GM19043 (cell line): ENCODE data around the gene TRMT11.
"Not testable (repeated sequence)": the region's sequence is repeated elsewhere in the genome, so short reads cannot be mapped to it uniquely, and the experiment has no call there.

Experiments
- ATAC-seq: cut with Tn5 transposase; IDR thresholded peaks from one replicate; pipeline ENCODE4 v1.9.1; 2021; ENCODE audit warnings: low read depth; ENCODE audit not compliant: unreplicated experiment

TRMT11 gene

DNA sequence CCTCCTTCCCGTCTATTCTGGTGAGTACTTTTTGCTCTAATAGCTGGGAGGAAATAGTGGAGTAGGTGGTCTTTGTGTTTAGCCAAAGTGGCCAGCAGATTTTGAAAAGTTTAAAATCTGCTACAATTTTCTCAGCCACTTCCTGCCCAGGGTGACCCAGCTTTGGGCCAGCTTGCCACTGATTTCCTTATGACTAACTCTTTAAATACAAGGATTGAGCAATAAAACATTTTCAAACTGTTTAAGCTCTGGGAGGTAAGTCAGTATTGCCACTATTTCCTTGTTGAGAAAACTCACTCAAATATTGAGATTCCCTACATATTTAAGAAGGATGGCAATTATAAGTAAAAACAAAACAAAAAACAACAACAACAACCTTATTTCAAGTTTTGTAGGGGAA is 54.5 kb downstream of the TRMT11 start:
- ATAC-seq, result no peak

DNA sequence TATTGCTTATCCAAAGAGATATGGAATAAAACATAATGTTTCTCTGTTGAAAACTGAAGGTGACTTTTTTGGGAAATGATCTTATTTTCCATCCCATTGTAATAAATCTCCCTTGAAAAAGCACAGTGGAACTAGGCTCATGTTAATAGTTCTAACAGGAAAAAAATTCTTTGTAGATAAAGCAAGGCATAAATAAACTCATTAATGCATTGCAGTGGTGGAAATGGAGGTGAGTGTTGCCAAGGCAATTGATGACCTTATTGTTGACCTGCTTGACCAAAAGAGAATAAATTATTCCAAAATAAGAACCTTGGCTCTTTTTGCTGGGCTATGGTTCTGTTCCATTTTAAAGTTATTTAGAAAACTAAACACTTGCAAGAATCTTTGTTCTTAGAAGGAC is 55.2 kb downstream of the TRMT11 start:
- no peak for ATAC-seq

DNA sequence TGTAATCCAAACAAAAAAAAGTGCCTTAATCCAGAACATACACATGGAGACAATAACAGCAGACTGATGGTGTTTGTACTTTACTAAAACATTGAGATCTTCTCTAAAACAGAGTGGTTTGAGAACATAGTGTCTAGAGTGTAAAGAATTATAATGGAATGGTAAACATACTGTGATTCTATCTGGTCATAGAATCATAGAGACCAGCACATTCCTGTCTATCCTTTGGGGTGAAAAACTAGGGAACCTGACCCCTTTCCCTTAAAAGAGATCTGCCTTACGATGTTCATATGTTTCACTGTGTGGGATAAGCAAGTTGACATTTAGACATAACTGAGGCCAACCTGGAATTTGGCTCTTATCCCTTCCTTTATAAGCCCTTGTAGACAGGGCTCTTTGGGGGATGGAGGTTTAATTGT is 55.7 kb downstream of the TRMT11 start:
- no peak for ATAC-seq

DNA sequence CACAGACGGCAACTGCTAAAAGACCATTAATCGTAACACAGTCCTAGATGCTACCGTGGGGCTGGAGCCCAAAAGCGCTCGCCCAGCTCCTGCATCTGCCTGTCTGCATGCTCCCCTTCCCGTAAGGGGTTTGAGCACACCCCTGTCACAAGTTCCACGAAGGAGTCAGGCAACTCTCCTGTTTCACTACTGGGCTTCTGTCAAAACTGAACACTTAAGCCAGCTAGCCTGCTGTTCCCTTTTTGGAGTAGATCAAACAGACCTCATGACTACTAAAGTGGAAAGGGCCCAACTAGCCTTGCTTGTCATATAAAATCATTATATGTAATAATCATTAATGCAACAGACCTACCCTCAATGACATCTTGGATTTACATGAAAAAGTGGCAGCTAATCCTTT is 61.3 kb downstream of the TRMT11 start:
- ATAC-seq, result no peak

DNA sequence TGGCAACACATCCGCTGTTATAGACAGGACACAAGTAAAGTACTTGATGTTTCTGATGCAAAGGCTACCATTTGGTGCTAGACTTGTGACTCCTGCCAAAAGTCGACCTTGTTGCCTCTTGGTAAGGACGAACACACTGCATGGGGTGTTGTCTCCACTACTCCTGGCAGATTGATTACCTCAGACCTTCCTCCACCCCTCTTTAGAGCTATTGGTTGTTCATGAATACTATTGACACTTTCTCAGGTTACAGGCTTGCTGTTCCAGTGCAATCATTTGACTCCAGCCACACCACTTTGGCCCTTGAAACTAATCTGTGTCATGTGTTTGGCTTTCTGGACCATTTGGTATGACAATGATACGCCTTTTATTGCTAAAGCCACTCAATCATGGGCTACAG is 62.3 kb downstream of the TRMT11 start:
- no peak for ATAC-seq

DNA sequence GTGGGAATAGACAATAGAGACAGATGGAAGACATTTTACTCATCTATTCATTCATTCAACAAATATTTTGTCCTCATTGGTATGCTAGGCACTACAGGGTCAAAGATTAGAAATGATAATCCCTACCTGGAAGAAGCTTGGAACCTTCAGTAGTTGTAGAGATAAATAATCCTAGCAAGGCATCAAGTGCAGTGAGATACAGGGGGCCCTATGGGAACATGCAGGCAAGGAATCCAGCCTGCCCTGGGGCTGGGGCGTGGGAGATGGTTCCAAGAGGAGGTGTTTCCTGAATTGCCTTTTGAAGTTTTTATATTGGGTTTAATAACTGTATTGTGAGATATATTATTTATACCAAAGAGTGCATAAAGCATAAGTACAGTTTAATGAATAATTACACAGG is 64.5 kb downstream of the TRMT11 start:
- ATAC-seq, result no peak

DNA sequence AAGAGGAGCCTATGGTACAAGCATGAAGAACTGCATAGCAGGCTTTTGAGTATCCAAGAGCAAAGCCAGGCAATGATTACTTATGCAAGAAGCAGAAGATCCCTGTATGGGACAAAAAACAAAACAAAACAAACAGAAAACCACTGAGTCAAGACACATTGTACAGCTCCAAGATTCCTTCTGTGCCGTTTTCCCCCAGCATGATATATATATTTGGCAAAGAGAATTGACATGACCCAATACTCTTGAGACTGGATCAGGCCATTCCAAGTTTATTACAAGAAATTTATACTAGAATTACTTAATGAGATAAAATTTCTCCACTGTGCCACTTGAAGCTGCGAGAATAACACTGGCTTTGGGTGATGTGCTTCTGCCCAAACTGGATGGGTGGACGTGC is 65.5 kb downstream of the TRMT11 start:
- ATAC-seq, result no peak

DNA sequence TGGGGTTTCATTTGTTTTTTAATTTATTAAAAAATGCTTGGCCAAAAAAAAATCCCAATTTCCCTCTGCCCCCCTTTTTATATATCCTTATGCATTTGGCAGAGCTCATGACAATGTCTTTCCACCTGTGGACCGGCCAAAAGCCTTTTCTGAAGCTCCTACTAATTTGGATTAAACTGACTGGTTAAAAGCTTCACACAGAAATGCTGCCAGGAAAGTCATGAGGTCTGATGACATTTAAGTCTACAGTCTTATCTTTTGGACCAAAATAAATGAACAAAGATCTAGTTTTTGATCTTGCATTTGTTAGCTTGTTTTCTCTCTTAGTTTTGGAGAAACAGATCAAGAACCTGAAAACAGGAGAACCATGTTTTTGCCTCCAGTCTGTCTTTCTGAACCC is 66.1 kb downstream of the TRMT11 start:
- ATAC-seq, result no peak

DNA sequence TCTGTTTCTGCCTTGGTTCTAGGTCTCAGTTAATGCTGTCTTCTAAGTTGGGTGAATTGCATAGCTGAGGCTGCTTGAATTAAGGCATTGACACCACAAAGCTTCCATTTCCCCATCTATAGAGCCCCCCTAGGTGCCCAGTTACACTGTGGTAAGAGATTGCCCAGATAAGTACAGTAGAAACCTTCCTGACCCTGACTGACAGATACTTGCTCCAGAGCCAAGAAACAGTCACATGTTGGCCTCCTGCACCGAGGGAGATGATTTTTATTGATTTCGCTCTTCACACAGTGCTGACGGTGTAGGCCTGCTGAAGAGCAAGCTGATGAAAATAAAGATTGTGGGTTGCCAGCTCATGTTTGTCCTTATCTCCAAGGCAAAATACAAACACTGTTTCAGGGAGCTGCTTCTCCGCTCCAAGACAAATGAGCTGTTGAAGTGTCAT is 67.9 kb downstream of the TRMT11 start:
- no peak for ATAC-seq

DNA sequence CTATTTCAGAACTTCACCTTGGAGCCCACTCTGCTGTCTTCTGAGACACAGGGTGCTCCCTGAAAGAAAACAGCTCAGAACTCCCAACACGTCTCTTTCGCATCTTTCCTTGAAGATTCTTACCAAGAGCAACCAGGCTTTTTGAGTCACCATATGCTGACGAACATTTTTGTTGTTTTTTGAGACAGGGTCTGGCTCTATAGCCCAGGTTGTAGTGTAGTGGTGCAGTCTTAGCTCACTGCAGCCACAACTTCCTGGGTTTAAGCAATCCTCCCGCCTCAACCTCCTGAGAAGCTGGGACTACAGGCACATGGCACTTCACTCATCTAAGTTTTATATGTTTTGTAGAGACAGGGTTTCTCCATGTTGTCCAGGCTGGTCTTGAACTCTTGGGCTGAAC is 68.5 kb downstream of the TRMT11 start:
- no peak for ATAC-seq

DNA sequence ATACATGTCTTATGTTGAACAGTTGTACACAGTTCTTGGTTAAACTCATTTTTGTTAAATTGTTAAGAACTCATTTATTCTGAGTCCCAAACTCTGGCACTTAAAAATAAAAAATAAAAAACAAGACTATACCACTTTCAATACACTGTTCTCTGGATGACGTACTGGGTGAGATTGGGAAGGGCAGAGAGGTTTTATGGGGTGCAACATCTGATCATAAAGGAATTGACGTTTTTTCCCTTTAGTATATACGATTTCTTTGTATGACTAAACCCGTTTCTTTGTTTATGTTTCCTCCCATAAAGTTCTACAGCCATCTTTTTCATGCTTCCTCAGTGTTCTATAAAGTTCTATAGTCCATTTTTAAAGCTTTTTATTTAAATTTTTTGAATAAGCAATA is 69.1 kb downstream of the TRMT11 start:
- ATAC-seq, result no peak

DNA sequence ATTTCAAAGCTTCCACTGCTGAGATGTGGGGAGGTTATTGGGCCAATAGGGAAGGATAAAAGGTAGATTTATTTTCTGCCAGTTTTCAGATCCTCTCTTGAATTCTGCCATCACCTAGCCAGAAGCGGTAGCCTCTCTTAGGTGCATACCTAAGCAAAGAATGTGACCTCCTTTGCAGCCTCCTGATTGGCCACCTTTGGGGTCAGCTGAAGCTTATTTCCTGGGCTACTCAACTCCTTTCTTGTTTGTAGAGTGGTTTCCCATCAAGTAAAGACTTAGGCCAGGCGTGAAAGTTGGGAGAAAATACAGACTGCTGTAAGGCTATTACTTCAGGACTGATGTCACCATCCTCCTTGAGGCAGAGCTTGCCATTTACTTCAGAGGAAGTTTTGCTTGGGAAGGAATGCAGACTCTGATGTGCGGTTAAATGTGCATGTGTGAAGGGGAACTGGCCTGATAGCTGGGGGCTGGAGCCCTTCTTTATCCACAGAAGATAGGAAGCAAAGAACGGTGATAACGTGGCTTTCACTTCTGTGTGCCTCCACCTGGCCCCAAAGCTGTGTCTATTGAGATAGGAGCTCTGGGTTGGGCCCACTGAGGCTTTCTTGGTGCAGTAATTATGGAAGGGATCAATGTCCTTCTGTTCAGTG is 70.1 kb downstream of the TRMT11 start:
- ATAC-seq, result no peak

DNA sequence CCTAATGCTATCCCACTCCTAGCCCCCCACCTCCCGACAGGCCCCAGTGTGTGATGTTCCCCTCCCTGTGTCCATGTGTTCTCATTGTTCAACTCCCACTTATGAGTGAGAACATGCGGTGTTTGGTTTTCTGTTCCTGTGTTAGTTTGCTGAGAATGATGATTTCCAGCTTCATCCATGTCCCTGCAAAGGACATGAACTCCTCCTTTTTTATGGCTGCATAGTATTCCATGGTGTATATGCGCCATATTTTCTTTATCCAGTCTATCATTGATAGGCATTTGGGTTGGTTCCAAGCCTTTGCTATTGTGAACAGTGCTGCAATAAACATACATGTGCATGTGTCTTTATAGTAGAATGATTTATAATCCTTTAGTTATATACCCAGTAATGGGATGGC is 71.7 kb downstream of the TRMT11 start:
- ATAC-seq, result not testable (repeated sequence)

DNA sequence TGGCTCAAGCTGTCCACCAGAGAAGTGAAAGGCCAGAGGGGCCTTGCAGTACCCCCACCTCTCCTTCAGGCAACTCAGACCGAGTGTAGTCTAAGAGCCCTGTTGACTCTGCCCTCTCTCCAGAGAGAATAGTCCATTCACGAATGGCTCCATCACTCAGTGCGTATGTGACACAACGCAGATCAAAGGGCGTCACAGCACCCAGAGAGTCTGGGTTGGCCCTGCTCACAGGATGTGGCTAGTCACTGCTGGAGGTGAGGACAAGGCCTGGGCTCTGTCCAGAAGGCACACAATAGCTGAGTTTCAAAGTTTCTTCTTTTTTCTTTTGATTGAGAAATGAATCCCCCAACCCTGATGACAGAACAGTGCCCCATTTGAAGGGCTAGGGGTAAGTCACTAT is 74.1 kb downstream of the TRMT11 start:
- no peak for ATAC-seq

DNA sequence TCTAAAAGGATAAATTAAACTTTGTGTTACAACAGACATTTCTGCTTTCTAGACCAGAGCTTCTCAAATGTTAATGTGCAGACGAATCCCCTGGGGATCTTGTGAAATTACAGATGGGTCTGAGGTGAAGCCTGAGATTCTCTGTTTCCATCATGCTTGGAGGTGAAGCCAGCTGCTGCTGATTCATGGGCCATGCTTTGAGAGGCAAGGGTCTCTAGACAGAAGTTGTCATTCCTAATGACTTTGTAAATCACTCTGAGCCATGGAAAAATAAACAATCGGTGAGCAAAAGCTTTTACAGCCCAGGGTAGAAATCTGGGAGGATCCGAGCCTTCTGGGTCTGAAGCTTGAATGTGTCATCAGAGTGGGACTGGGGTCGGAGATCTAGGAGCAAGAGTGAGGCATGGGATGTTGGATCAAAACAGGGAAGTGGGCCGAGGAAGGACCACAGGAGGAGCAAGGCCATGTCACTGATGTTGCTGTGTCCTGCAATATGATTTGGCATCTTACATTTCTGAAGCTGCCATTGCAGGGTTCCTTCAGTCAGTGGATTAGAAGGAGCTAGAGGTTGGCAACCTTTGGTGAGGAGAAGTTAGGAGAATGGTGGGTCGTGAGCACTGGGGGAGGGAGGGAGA is 77.3 kb downstream of the TRMT11 start:
- ATAC-seq, result peak; percentile 81

DNA sequence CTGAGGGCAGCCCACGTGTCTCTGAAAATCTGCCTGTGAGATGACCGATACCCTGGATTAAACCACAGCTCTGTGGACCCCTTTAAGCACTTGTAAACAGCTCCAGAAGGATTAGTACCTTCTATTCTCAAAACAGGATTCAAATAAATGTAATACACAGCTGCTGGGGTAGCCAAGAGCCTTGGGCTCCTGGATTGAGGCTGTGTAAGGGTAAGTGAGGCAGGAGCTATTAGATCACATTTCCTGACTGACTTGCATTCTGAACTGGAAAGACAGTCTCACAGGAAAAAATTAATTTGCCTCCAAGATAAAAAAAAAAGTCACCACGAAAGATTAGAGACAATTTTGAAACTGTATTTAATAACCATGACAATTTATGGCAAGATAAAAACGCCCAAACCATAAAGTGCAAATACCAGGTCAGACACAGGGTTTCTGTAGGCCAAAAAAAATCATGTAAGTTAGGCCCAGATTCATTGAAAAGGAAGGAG is 78.0 kb downstream of the TRMT11 start:
- ATAC-seq, result no peak

DNA sequence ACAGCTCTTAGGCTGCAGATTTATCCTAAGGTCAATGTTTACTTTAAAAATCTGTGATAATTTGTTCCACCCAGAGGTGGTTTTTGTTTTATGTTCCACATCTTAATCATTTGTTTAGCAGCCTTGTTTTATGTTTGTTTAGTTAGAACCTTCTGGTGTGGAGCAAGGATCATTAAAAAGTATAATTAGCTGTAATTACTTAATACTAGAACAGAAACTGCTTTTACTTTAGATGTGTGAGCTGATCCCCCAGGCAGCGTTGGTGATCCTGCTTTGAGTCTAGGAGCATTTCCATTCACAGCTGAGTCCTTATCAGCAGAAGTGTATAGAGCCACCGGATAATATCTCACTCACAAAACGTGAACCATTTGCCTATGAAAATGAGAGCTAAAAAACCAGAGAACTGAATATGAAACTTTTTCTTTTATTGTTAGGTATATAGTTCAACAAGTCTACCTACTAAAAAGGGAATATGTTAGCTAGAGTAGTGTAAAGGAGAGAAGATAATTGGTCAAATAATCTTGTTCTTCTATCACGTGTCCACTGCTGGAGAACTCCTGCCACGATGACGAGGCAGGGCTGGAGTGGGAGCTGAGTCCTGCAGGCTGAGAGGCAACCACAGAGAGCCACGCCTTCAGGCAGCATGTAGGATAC is 78.5 kb downstream of the TRMT11 start:
- no peak for ATAC-seq

DNA sequence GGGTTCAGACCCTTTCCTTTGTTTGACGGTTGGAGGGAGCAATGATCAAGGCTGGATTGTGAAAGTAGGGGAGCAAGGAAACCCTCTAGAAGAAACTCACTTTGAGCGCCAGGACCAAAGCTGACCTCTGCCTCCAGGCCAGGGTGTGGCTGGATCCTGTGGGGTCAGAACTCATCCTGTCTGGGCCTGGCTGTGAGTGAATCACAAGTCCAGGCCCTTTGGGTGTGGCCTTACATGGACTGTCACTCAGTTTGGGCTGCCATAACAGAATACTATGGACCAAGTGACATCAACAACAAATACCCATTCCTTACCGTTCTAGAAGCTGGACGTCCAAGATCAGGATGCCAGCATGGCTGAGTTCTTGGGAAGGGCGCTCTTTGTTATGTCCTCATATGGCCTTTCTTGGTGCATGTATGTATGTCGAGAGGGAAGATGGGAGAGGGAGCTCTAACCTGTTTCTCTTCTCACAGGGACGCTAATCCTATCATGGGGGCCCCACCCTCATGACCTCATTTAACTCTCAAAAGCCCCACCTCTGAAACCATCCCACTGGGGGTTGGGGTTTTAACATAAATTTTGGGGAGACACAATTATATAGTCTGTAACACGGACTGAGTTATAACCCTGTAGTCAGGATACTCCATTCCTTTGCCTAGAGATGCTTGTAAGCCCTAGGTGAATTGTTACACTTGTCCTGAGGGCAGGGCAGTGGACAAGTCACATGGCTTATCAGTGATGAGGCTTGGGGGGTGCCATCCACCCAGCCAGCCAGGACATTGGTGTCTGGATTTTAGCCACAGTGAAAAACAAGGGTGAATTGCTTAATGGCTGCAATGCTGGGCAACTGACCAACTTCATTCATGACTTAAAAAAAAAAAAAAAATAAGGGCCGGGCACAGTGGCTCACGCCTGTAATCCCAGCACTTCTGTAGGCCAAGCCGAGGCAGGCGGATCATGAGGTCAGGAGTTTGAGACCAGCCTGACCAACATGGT is 80.0 kb downstream of the TRMT11 start:
- ATAC-seq, result no peak

DNA sequence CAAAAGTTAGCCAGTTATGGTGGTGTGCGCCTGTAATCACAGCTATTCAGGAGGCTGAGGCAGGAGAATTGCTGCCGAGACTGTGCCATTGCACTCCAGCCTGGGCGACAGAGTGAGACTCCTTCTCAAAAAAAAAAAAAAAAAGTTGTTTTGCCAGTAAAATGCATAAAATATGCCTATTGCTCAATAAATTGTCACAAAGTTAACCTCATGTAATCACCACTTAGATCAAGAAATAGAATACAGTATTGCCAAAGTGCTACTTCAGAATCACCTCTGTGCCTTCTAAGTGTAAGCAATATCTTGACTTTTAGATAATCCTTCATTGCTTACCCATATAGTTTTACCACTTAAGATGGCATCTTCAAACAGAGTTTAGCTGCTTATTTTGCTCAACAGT is 80.7 kb downstream of the TRMT11 start:
- ATAC-seq, result no peak

DNA sequence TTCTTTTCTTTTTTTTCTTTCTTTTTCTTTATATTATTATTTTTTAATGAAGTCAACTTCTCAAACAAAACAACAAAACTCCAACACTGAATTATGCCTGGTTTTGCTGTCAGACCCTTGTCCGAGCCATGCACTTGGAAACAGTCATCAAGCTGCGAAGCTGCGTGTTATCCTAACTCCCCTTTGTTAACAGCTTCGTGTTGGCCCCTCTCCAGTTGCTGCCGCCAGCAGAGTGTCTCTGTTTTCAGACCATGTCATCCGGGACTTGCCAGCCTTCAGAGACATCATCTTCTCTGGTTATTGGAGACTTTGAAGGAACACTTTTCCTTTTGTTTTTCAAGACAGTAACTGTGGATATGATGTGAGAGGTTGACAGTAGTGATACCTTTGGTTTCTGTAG is 83.1 kb downstream of the TRMT11 start:
- ATAC-seq, result no peak
